B cell (primary cell): Measurements from ENCODE around the gene NAA60. TPM values are rescaled to one million over a fixed set of nuclear protein-coding genes. Genes with fewer than 3 reads are reported as not detected.

ENCODE experiments used
- ATAC-seq: fragments of 200-7000 bp; cut with Tn5 transposase; one replicate; pipeline ENCODE4 v1.10.0; 2021; ENCODE audit warnings: low read depth, mild to moderate bottlenecking, moderate number of reproducible peaks, moderate library complexity
- CTCF ChIA-PET: fragments of 350-600 bp; sonication (Branson Sonifier 250); formaldehyde crosslinking; loops from one replicate; lab custom pipeline; 2021; ENCODE audit warnings: antibody characterized with exemption, inconsistent platforms; lab: Charles Lee
- POLR2A ChIA-PET: fragments of 350-600 bp; sonication (Branson Sonifier 250); formaldehyde crosslinking; loops from one replicate; lab custom pipeline; 2021; ENCODE audit warnings: antibody characterized with exemption; lab: Charles Lee
- DNase-seq: peaks from one replicate; pipeline ENCODE4 v3.0.0; 2013
- H2AFZ ChIP-seq: 2 replicates; pipeline ENCODE4 v1.6.1; 2012; ENCODE audit warnings: mild to moderate bottlenecking, low read depth, low read length; ENCODE audit not compliant: insufficient read depth, poor library complexity, severe bottlenecking
- H3K27ac ChIP-seq, 2 donors: 1 replicate in 1 of 2; 2 replicates in 1 of 2; pipeline ENCODE4 v1.5.1; 2012 to 2013; ENCODE audit warnings: low read length in 2 of 2, mild to moderate bottlenecking in 2 of 2, moderate library complexity in 1 of 2
- H3K27me3 ChIP-seq, 4 experiments: fragments of 200-600 bp in 1 of 4; sonication (generic) in 1 of 4; replicated peaks in 1 of 4; 1 replicate in 2 of 4; 2 replicates in 2 of 4; pipeline versions ENCODE4 v1.6.1 to v1.7.0; 2013 to 2016; ENCODE audit warnings: low read length in 3 of 4, mild to moderate bottlenecking in 2 of 4, mixed read lengths in 1 of 4, moderate library complexity in 1 of 4; ENCODE audit not compliant: insufficient read depth in 4 of 4, control insufficient read depth in 3 of 4; ENCODE audit errors: control extremely low read depth in 1 of 4
- H3K36me3 ChIP-seq, 2 experiments: replicated peaks in 1 of 2; 1 replicate in 1 of 2; 2 replicates in 1 of 2; pipeline versions ENCODE4 v1.6.1 to v1.7.1; 2013; ENCODE audit warnings: low read length in 1 of 2; ENCODE audit not compliant: insufficient read depth in 2 of 2, control insufficient read depth in 1 of 2; ENCODE audit errors: control extremely low read depth in 1 of 2, extremely low read depth in 1 of 2
- H3K4me1 ChIP-seq, 2 donors: fragments of 200-600 bp in 1 of 2; sonication (generic) in 1 of 2; 1 replicate in 1 of 2; 2 replicates in 1 of 2; pipeline versions ENCODE4 v1.5.1 to v1.6.1; 2013 to 2017; ENCODE audit warnings: low read length in 2 of 2; ENCODE audit not compliant: control insufficient read depth in 2 of 2, insufficient read depth in 2 of 2
- H3K4me2 ChIP-seq: replicated peaks from 2 replicates; pipeline ENCODE3; 2012; ENCODE audit warnings: mild to moderate bottlenecking, low read depth, low read length; ENCODE audit not compliant: poor library complexity, severe bottlenecking
- H3K4me3 ChIP-seq, 5 experiments: fragments of 200-600 bp in 1 of 5; sonication (generic) in 1 of 5; 1 replicate in 3 of 5; 2 replicates in 2 of 5; pipeline versions ENCODE4 v1.5.1 to v1.7.0; 2011 to 2016; ENCODE audit warnings: low read length in 4 of 5, mild to moderate bottlenecking in 4 of 5, low read depth in 2 of 5, control low read depth in 1 of 5, moderate library complexity in 1 of 5; ENCODE audit not compliant: insufficient read depth in 1 of 5; ENCODE audit errors: control extremely low read depth in 1 of 5, extremely low read depth in 1 of 5
- H3K79me2 ChIP-seq: fragments of 200-600 bp; sonication (generic); one replicate; pipeline ENCODE4 v1.6.0; 2016; ENCODE audit warnings: low read length; ENCODE audit not compliant: control insufficient read depth, insufficient read depth
- H3K9ac ChIP-seq: fragments of 200-600 bp; sonication (generic); 2 replicates; pipeline ENCODE4 v1.6.1; 2017; ENCODE audit warnings: mild to moderate bottlenecking, low read length, moderate library complexity
- H3K9me3 ChIP-seq, 3 donors: one replicate each; pipeline versions ENCODE4 v1.6.1 to v1.7.1; 2013; ENCODE audit warnings: low read length in 2 of 3; ENCODE audit not compliant: control insufficient read depth in 2 of 3, insufficient read depth in 1 of 3; ENCODE audit errors: control extremely low read depth in 1 of 3
- H4K20me1 ChIP-seq: 2 replicates; pipeline ENCODE4 v1.6.0; 2012; ENCODE audit warnings: mild to moderate bottlenecking, low read length; ENCODE audit not compliant: insufficient read depth, control insufficient read depth, poor library complexity, severe bottlenecking
- H3K27ac Mint-ChIP-seq: one replicate; pipeline ENCODE4 v1.8.0; 2021; ENCODE audit warnings: mixed read lengths
- H3K27me3 Mint-ChIP-seq: one replicate; pipeline ENCODE4 v1.8.0; 2021; ENCODE audit warnings: mixed read lengths
- H3K4me1 Mint-ChIP-seq: one replicate; pipeline ENCODE4 v1.8.0; 2021; ENCODE audit warnings: mixed read lengths
- H3K4me3 Mint-ChIP-seq: one replicate; pipeline ENCODE4 v1.8.0; 2021; ENCODE audit warnings: mixed read lengths
- H3K9me3 Mint-ChIP-seq: one replicate; pipeline ENCODE4 v1.8.0; 2022; ENCODE audit warnings: mixed read lengths; ENCODE audit not compliant: insufficient read depth
- CTCF ChIP-seq: fragments of 200-600 bp; IDR thresholded peaks from one replicate; pipeline ENCODE4 v1.8.0; 2022; ENCODE audit warnings: antibody characterized with exemption, mild to moderate bottlenecking
- EZH2 ChIP-seq: IDR thresholded peaks from 2 replicates; pipeline ENCODE4 v1.6.1; 2012; ENCODE audit warnings: borderline replicate concordance, low read depth, mild to moderate bottlenecking, moderate library complexity, low read length; ENCODE audit not compliant: insufficient read depth, poor library complexity, severe bottlenecking
- WGBS: methylation state at CpG from one replicate; pipeline ENCODE4 v1.1.5; 2013; ENCODE audit warnings: missing lambda C conversion rate; ENCODE audit not compliant: insufficient coverage; 5-methylcytosine and 5-hydroxymethylcytosine counted together
- intact Hi-C: fragments of 100-400 bp; cut with micrococcal nuclease; formaldehyde crosslinking; loops from one replicate; pipeline ENCODE4 v1.10.0; 2022
- polyA plus RNA-seq: library from polyadenylated mRNA; depleted of rRNA; stranded (reverse); fragments of >200 nt; gene quantifications from 2 replicates; pipeline ENCODE4 v1.2.3, GENCODE V29; 2012
- total RNA-seq, 2 donors: library from RNA; stranded (reverse); fragments of 120-200 nt in 1 of 2; gene quantifications; 1 replicate in 1 of 2; 2 replicates in 1 of 2; pipeline versions ENCODE4 v1.2.3 to v1.2.4, GENCODE V29; 2013 to 2022

NAA60 gene
- total and polyA plus RNA-seq, 2 donors (not counting 1 experiment from before 2014, with no cell fraction given), result 50.9 to 54.3 TPM

- Histone ChIP-seq H3K4me3 (no peak overlapping the region), H3K4me1 (no peaks in the 10 kb centered on the region), H2AFZ (no peak overlapping the region), H3K9me3 (no peaks in the 10 kb centered on the region), H3K27me3 (no peaks in the 10 kb centered on the region), H3K36me3 (peaks cover 0 to 68% of the 10 kb centered on the region in 2 experiments), H3K9ac (no peak overlapping the region), H3K27ac (no peak overlapping the region), H3K4me2 (no peak overlapping the region), H4K20me1 (peaks cover 21% of the 10 kb centered on the region), H3K79me2 (peaks cover 21% of the 10 kb centered on the region)
- CTCF ChIA-PET, result interaction anchor here (0.5 kb wide), 1 partner anchor 650 kb away, joined by 3 read pairs; no protein-coding TSS in a partner anchor
- POLR2A ChIA-PET, result no interaction called here
- intact Hi-C loops, result no loop called here
- ATAC-seq, result no peak
- TF ChIP-seq CTCF, result no peak
- no peak for TF ChIP-seq EZH2
- Mint-ChIP-seq H3K27me3 (no peaks in the 10 kb centered on the region), H3K4me1 (no peaks in the 10 kb centered on the region), H3K27ac (no peak overlapping the region), H3K4me3 (no peak overlapping the region), H3K9me3 (no peaks in the 10 kb centered on the region)
- no peak for DNase-seq
- WGBS, result 93% methylated on average over 10 of the region's 18 CpGs
Observed at GRCh38 chr16:3480901-3481695, 37.6 kb downstream of the NAA60 start.
